ENCODE measurements around the gene RPE. TPM values are rescaled to one million over a fixed set of nuclear protein-coding genes. Genes with fewer than 3 reads are reported as not detected.

The RPE gene
- polyA plus RNA-seq, 4 donors, result 55.9 to 62.9 (median 59.2) TPM

DNA sequence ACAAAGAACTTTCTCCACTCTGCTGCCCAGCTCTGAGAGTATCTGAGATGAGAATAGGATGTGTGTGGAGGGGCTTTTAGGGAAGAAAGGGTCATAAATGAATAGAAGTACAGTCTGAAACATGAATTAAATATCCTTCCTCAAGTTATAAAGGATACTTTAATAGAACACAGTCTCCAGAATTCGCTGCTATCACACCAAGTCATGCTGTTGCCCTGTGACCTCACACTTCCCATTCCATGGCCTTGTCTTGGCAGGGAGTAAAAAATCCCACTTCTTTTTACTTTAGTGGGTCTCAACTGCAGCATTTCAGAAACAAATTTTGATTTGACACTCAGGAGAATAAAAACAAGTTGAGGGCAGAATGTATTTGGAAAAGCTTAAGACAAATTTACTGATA lies 3.8 kb upstream of the RPE start:
- no peak for DNase-seq (ENCODE audit: low read depth in 4 of 4, low spot score in 2 of 4)

DNA sequence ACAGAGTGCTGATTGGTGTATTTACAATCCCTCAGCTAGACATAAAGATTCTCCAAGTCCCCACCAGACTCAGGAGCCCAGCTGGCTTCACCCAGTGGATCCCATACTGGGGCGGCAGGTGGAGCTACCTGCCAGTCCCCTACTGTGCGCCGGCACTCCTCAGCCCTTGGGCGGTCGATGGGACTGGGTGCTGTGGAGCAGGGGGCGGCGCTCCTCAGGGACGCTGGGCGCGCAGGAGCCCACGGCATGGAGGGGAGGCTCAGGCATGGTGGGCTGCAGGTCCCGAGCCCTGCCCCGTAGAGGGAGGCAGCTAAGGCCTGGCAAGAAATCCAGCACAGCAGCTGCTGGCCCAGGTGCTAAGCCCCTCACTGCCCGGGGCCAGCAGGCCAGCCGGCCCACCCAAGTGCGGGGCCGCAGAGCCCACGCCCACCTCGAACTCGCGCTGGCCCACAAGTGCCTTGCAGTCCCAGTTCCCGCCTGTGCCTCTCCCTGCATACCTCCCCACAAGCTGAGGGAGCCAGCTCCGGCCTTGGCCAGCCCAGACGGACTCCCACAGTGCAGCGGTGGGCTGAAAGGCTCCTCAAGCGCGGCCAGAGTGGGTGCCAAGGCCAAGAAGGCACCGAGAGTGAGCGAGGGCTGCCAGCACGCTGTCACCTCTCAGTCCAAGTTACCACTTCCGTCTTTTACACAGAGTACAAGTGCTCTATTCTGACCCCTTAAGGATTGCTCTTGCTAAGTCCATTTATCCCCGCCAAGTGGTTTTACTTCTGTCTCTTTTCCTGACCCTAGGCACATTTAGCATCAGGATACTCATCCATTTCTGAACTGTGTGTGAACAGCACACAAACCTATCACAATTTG lies 1.7 kb upstream of the RPE start:
- DNase-seq (ENCODE audit: low read depth in 4 of 4, low spot score in 2 of 4), result no peak

GRCh38 chr2:210003359-210003758 lies 921 bp downstream of the RPE start:
- DNase-seq (ENCODE audit: low read depth in 4 of 4, low spot score in 2 of 4), result no peak

GRCh38 chr2:210004881-210005280 lies 2.4 kb downstream of the RPE start:
- DNase-seq (ENCODE audit: low read depth in 4 of 4, low spot score in 2 of 4), result no peak

- no peak for DNase-seq (ENCODE audit: low read depth in 4 of 4, low spot score in 2 of 4)
Observed at GRCh38 chr2:210007895-210008294, 5.5 kb downstream of the RPE start.

GRCh38 chr2:210009126-210009525 lies 6.7 kb downstream of the RPE start:
- DNase-seq (ENCODE audit: low read depth in 4 of 4, low spot score in 2 of 4), result no peak

DNA sequence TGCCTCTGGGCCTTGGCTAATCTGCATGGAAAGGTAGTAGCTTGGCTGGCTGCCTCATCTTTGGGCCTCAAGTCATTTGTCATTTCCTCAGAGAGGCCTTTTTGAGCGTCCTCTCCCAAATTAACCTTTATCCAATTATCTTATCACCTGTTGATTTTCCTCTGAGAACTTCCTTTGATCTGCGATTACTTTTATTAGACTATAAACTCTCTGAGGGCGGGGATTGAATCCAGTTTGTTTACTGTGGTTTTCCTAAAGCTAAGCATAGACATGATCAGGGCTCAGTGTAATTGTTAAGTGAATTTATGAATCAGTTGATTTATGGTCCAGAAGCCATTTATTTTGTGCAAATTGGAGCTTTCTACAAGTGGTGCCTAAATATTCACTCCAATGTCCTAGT lies 7.5 kb downstream of the RPE start:
- DNase-seq (ENCODE audit: low read depth in 4 of 4, low spot score in 2 of 4), result no peak

GRCh38 chr2:210020138-210020537 lies 17.7 kb downstream of the RPE start:
- DNase-seq (ENCODE audit: low read depth in 4 of 4, low spot score in 2 of 4), result no peak

- DNase-seq (ENCODE audit: low read depth in 4 of 4, low spot score in 2 of 4), result no peak
Observed at GRCh38 chr2:210022824-210023223, 20.4 kb downstream of the RPE start.

- no peak for DNase-seq (ENCODE audit: low read depth in 4 of 4, low spot score in 2 of 4)
Observed at GRCh38 chr2:210027608-210028007, 25.2 kb downstream of the RPE start.

- no peak for DNase-seq (ENCODE audit: low read depth in 4 of 4, low spot score in 2 of 4)
Observed at GRCh38 chr2:210028178-210028577, 25.7 kb downstream of the RPE start.

GRCh38 chr2:210034087-210034683 lies 31.7 kb downstream of the RPE start:
- DNase-seq (ENCODE audit: low read depth in 4 of 4, low spot score in 2 of 4), result no peak

DNA sequence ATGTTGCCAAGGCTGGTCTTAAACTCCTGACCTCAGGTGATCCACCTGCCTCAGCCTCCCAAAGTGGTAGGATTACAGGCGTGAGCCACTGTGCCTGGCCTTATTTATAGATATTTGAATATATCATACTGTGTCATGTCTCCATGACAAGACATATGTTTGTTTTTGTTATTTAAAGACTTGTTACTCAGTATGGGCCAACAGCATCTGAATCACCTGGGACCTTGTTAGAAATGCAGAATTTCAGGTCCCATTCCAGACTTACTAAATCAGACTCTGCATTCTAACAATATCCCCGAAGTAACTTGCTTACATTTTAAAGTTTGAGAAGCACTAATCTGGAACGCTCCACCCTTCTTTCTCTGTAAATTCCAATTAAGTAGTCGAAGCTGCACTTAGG lies 33.2 kb downstream of the RPE start:
- no peak for DNase-seq (ENCODE audit: low read depth in 4 of 4, low spot score in 2 of 4)

DNA sequence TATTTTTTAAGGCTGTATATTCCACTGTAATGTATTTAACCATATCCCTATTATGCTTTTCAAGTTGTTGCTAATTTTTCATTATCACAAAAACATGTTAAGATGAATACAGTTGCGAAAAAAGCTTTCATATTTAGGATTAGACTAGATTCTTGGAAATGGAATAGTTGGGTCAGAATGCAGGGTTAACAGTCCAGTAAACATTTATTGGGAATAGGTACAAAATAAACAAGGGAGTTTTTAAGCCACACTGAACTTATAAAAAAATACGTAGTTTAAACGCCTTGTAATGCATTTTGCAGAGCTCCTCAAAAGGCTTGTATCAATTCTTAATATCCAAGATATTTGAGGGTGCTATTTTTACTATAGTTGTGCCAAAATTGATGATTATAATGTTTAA lies 35.6 kb downstream of the RPE start:
- DNase-seq (ENCODE audit: low read depth in 4 of 4, low spot score in 2 of 4), result no peak

DNA sequence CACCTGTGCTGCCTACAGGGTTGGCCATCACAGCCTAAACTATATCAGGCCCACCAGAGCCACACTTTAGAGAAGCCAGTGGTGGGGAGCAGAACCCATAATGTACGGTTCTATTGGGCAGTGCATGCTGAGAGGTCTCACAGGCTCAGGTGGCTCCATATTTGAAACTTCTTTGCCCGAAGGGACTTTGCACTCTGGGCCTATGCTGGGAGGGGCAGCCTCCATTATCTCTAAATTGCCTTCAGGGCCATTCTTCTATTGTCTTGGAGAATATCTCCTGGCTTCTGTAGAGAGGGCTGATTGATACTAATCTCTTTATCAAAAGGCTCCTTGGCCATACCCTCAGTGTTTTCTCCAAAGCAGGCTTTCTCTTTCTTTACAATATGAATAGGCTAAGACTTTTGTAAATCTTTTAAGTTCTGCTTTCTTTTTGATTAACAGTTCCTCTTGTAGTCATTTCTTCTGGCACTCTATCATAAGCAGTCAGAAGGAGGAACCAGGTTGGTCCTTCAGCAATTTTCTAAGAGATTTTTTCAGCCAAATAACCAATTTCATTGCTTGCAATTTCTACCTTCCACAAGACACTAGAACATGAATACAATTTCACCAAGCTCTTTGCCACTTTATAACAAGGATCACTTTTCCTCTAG lies 44.5 kb downstream of the RPE start:
- DNase-seq (ENCODE audit: low read depth in 4 of 4, low spot score in 2 of 4), result no peak

GRCh38 chr2:210049831-210050230 lies 47.4 kb downstream of the RPE start:
- no peak for DNase-seq (ENCODE audit: low read depth in 4 of 4, low spot score in 2 of 4)

DNA sequence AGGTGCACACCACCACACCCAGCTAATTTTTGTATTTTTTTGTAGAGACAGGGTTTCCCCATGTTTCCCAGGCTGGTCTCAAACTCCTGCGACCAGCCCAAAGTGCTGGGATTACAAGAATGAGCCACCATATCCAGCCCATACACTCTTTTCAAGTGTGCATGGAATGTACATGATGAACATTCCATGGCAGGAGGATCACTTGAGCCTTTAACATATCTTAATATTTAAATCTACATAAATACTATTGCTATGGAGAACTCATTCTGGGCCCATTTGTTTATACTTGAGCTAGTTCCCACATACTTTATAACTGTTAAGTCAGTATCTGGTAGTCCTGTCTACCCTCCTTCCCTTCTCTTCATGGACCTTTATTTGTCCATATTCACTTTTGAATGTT lies 48.4 kb downstream of the RPE start:
- DNase-seq (ENCODE audit: low read depth in 4 of 4, low spot score in 2 of 4), result no peak

DNA sequence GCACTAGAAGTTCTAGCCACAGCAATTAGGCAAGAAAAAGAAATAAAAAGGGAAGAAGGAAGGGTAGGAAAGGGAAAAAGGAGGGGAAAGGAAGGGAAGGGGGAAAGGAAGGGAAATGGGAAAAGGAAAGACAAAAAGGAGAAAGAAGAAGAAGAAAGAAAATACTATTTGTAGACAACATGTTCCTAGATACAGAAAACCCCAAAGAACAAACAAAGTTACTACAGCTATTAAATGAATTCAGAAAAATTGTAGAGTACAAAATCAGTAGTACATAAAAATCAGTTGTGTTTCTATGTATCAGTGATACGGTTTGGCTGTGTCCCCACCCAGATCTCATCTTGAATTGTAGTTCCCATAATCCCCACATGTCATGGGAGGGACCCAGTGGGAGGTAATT lies 52.3 kb downstream of the RPE start:
- DNase-seq (ENCODE audit: low read depth in 4 of 4, low spot score in 2 of 4), result no peak

DNA sequence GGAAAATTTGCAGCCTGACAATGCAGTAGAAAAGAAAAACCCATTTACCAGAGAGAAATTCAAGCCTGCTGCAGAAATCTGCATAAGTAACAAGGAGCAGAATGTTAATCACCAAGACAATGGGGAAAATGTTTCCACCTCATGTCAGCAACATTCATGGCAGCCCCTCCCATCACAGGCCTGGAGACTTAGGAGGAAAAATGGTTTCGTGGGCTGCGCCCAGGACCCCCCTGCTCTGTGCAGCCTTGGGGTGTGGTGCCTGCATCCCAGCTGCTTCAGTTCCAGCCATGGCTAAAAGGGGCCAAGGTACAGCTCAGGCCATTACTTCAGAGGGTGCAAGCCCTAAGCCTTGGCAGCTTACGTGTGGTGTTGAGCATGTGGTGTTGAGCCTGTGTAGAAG lies 53.4 kb downstream of the RPE start:
- no peak for DNase-seq (ENCODE audit: low read depth in 4 of 4, low spot score in 2 of 4)

- DNase-seq (ENCODE audit: low read depth in 4 of 4, low spot score in 2 of 4), result no peak
Observed at GRCh38 chr2:210063306-210063705, 60.9 kb downstream of the RPE start.
